Transverse colon (tissue), 4 donors: ENCODE data around the gene SMG6. TPM values are rescaled to one million over a fixed set of nuclear protein-coding genes. Genes with fewer than 3 reads are reported as not detected.
A peak's percentile ranks its signal among the peaks of the same experiment; 100 is the strongest.

Experiments
- DNase-seq: peaks from one replicate; pipeline ENCODE4 v3.0.0-alpha.2; 2019
- H3K27ac ChIP-seq, 4 donors: fragments of 200-600 bp; sonication (generic); 2 replicates each; pipeline ENCODE4 v1.5.1; 2016 to 2018; ENCODE audit warnings: inconsistent platforms in 4 of 4
- H3K27me3 ChIP-seq: fragments of 200-600 bp; sonication (generic); 2 replicates; pipeline ENCODE4 v1.5.1; 2017; ENCODE audit warnings: inconsistent platforms
- H3K36me3 ChIP-seq, 4 donors: fragments of 200-600 bp; sonication (generic); 2 replicates each; pipeline ENCODE4 v1.5.1; 2017 to 2019; ENCODE audit warnings: inconsistent platforms in 4 of 4
- H3K4me1 ChIP-seq, 4 donors: fragments of 200-600 bp; sonication (generic); 2 replicates each; pipeline ENCODE4 v1.5.1; 2017 to 2020; ENCODE audit warnings: inconsistent platforms in 4 of 4
- H3K4me3 ChIP-seq, 4 donors: fragments of 200-600 bp; sonication (generic); 1 replicate in 1 of 4; 2 replicates in 3 of 4; pipeline versions ENCODE4 v1.5.1 to v1.6.1; 2017 to 2019; ENCODE audit warnings: inconsistent platforms in 4 of 4
- H3K9me3 ChIP-seq, 2 donors: fragments of 200-600 bp; sonication (generic); 2 replicates each; pipeline ENCODE4 v1.5.1; 2017 to 2019; ENCODE audit warnings: inconsistent platforms in 2 of 2
- CTCF ChIP-seq, 5 experiments: fragments of 200-600 bp in 3 of 5; fragments of 450-650 bp in 2 of 5; sonication (generic) in 3 of 5; IDR thresholded peaks; 1 replicate in 2 of 5; 2 replicates in 3 of 5; pipeline ENCODE4 v1.5.1; 2016 to 2017; ENCODE audit warnings: antibody characterized with exemption in 5 of 5, inconsistent platforms in 3 of 5, mild to moderate bottlenecking in 2 of 5, moderate library complexity in 1 of 5
- EP300 ChIP-seq: sonication (generic); formaldehyde crosslinking; IDR thresholded peaks from one replicate; pipeline ENCODE4 v1.6.1; 2017; ENCODE audit warnings: antibody characterized with exemption, low read depth
- POLR2A ChIP-seq: fragments of 450-650 bp; IDR thresholded peaks from one replicate; pipeline ENCODE4 v1.6.1; 2016; ENCODE audit warnings: antibody characterized with exemption, mild to moderate bottlenecking, moderate library complexity
- POLR2AphosphoS5 ChIP-seq, 3 donors: sonication (generic); formaldehyde crosslinking; IDR thresholded peaks; one replicate each; pipeline ENCODE4 v1.6.1; 2016; ENCODE audit warnings: antibody characterized with exemption in 3 of 3
- WGBS, 2 donors: methylation state at CpG; one replicate each; pipeline ENCODE4 v1.1.5; 2018; ENCODE audit warnings: low coverage in 1 of 2; 5-methylcytosine and 5-hydroxymethylcytosine counted together
- in situ Hi-C, 4 donors: fragments of 200-750 bp; cut with MboI; loops; one replicate each; pipeline versions ENCODE4 v1.15.0 to v1.15.1; 2017; ENCODE audit warnings: low sequenced_read_pairs in 3 of 4, low pct_ligation_motif_present in 1 of 4, low pct_unique_long_range_greater_than_20kb in 1 of 4
- intact Hi-C: fragments of 100-400 bp; cut with DNase I; formaldehyde crosslinking; loops from one replicate; pipeline ENCODE4 v1.15.1; 2023; ENCODE audit warnings: low total_unique reads
- total RNA-seq, 4 donors: library from RNA; depleted of rRNA; stranded (reverse); fragments of >200 nt; gene quantifications; one replicate each; pipeline ENCODE4 v1.1.0, GENCODE V29; 2016

The SMG6 gene
- total RNA-seq, 4 donors from 2014 or later, result 28.6 to 112 (median 39.1) TPM

- 75% methylated on average over 8 of the region's 8 CpGs; no CpG with 5 or more reads in 1 of the 2 donors for WGBS, 2 donors
- in situ Hi-C loops (no loop called here), intact Hi-C loops (no loop called here)
- H3K4me1 ChIP-seq, result peaks cover 8 to 51% (median 33%) of the 10 kb centered on the region in 4 donors
- H3K9me3 ChIP-seq, result no peaks in the 10 kb centered on the region
- peaks cover 0 to 4% (median 0%) of the 10 kb centered on the region in 4 donors for H3K36me3 ChIP-seq
- no peak for DNase-seq
- H3K27ac ChIP-seq, result peak overlapping the region; percentile 63 to 70 (median 66)
- H3K4me3 ChIP-seq, result no peak overlapping the region
- TF ChIP-seq POLR2AphosphoS5 (IDR thresholded peaks at IDR 0.05), result no peak
- TF ChIP-seq POLR2A, result no peak
- H3K27me3 ChIP-seq, result no peaks in the 10 kb centered on the region
Measured at GRCh38 chr17:2233441-2233947, 70.1 kb downstream of the SMG6 start.

GRCh38 chr17:2232244-2232638, 71.3 kb downstream of the SMG6 start:
- 48 to 68% methylated on average over 9 of the region's 9 CpGs for WGBS, 2 donors
- H3K36me3 ChIP-seq, result peaks cover 0 to 4% (median 0%) of the 10 kb centered on the region in 4 donors
- H3K4me1 ChIP-seq, result peaks cover 8 to 39% (median 23%) of the 10 kb centered on the region in 4 donors
- no peak for DNase-seq
- no peaks in the 10 kb centered on the region for H3K27me3 ChIP-seq
- peak overlapping the region; percentile 63 to 70 (median 66) for H3K27ac ChIP-seq
- in situ Hi-C loops, result no loop called here
- no peak overlapping the region for H3K4me3 ChIP-seq
- TF ChIP-seq POLR2AphosphoS5 (IDR thresholded peaks at IDR 0.05) (no peak), EP300 (no peak), POLR2A (no peak)
- intact Hi-C loops, result no loop called here
- H3K9me3 ChIP-seq, result no peaks in the 10 kb centered on the region

- peaks cover 8 to 32% (median 20%) of the 10 kb centered on the region in 4 donors for H3K4me1 ChIP-seq
- intact Hi-C loops, result no loop called here
- no peaks in the 10 kb centered on the region for H3K9me3 ChIP-seq
- H3K27me3 ChIP-seq, result no peaks in the 10 kb centered on the region
- 0 to 81% methylated on average over 1 to 6 of the region's 6 CpGs for WGBS, 2 donors
- TF ChIP-seq POLR2A (no peak), CTCF (IDR thresholded peaks at IDR 0.05) (no peak), EP300 (no peak), POLR2AphosphoS5 (IDR thresholded peaks at IDR 0.05) (no peak)
- DNase-seq, result no peak
- peak overlapping the region; percentile 63 to 70 (median 66) for H3K27ac ChIP-seq
- in situ Hi-C loops, result no loop called here
- H3K4me3 ChIP-seq, result no peak overlapping the region
- peaks cover 0 to 1% (median 0%) of the 10 kb centered on the region in 4 donors for H3K36me3 ChIP-seq
Measured at GRCh38 chr17:2230877-2231276, 72.7 kb downstream of the SMG6 start.

- DNase-seq, result no peak
- Histone ChIP-seq H3K4me1 (peaks cover 13 to 47% (median 27%) of the 10 kb centered on the region in 4 donors), H3K36me3 (no peaks in the 10 kb centered on the region), H3K4me3 (no peak overlapping the region), H3K27ac (no peak overlapping the region), H3K9me3 (no peaks in the 10 kb centered on the region), H3K27me3 (no peaks in the 10 kb centered on the region)
- intact Hi-C loops (no loop called here), in situ Hi-C loops (no loop called here)
- TF ChIP-seq POLR2A (no peak), EP300 (no peak), CTCF (IDR thresholded peaks at IDR 0.05) (no peak), POLR2AphosphoS5 (IDR thresholded peaks at IDR 0.05) (no peak)
- WGBS, 2 donors, result 72 to 85% methylated on average over 5 to 6 of the region's 6 CpGs
Measured at GRCh38 chr17:2227025-2227699, 76.4 kb downstream of the SMG6 start.

GRCh38 chr17:2223617-2223927, 80.0 kb downstream of the SMG6 start:
- DNase-seq, result no peak
- TF ChIP-seq EP300, result no peak
- intact Hi-C loops, result no loop called here
- no peak overlapping the region for H3K4me3 ChIP-seq
- in situ Hi-C loops, result no loop called here
- peak overlapping the region; percentile 40 to 69 (median 64) for H3K27ac ChIP-seq
- H3K9me3 ChIP-seq, result no peaks in the 10 kb centered on the region
- H3K36me3 ChIP-seq, result peaks cover 0 to 5% (median 0%) of the 10 kb centered on the region in 4 donors
- H3K27me3 ChIP-seq, result no peaks in the 10 kb centered on the region
- peaks cover 8 to 22% (median 13%) of the 10 kb centered on the region in 4 donors for H3K4me1 ChIP-seq
